ENCODE results near the gene CCT6B. TPM values are rescaled to one million over a fixed set of nuclear protein-coding genes. Genes with fewer than 3 reads are reported as not detected.

CCT6B gene
- polyA plus RNA-seq, 2 of the 4 experiments (the other 2 are of a cell fraction), result 0.77 to 3.1 TPM

GRCh38 chr17:34913001-34913400 is 48.3 kb downstream of the CCT6B start:
- DNase-seq (ENCODE audit: low read depth in 1 of 2, low spot score in 1 of 2), result no peak
- WGBS (ENCODE audit: missing lambda C conversion rate), result 0% methylated on average over 1 of the region's 1 CpG
- Histone ChIP-seq H3K4me1 (no peaks in the 10 kb centered on the region), H3K4me3 (no peak overlapping the region), H3K9me3 (no peaks in the 10 kb centered on the region), H3K27ac (no peak overlapping the region), H3K4me2 (no peak overlapping the region)
- POLR2A ChIA-PET, result no interaction called here
- no peak for FAIRE-seq
- CTCF ChIA-PET, result no interaction called here
- TF ChIP-seq, protein P1, sequence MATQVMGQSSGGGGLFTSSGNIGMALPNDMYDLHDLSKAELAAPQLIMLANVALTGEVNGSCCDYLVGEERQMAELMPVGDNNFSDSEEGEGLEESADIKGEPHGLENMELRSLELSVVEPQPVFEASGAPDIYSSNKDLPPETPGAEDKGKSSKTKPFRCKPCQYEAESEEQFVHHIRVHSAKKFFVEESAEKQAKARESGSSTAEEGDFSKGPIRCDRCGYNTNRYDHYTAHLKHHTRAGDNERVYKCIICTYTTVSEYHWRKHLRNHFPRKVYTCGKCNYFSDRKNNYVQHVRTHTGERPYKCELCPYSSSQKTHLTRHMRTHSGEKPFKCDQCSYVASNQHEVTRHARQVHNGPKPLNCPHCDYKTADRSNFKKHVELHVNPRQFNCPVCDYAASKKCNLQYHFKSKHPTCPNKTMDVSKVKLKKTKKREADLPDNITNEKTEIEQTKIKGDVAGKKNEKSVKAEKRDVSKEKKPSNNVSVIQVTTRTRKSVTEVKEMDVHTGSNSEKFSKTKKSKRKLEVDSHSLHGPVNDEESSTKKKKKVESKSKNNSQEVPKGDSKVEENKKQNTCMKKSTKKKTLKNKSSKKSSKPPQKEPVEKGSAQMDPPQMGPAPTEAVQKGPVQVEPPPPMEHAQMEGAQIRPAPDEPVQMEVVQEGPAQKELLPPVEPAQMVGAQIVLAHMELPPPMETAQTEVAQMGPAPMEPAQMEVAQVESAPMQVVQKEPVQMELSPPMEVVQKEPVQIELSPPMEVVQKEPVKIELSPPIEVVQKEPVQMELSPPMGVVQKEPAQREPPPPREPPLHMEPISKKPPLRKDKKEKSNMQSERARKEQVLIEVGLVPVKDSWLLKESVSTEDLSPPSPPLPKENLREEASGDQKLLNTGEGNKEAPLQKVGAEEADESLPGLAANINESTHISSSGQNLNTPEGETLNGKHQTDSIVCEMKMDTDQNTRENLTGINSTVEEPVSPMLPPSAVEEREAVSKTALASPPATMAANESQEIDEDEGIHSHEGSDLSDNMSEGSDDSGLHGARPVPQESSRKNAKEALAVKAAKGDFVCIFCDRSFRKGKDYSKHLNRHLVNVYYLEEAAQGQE (IDR thresholded peaks at IDR 0.05), result no peak
- TF ChIP-seq TP53 (CRISPR knock-in tag; IDR thresholded peaks at IDR 0.05), result no peak
- TF ChIP-seq MAZ (IDR thresholded peaks at IDR 0.05; ENCODE audit: borderline replicate concordance, low read depth, low read length), result no peak
- no peak for ATAC-seq

DNA sequence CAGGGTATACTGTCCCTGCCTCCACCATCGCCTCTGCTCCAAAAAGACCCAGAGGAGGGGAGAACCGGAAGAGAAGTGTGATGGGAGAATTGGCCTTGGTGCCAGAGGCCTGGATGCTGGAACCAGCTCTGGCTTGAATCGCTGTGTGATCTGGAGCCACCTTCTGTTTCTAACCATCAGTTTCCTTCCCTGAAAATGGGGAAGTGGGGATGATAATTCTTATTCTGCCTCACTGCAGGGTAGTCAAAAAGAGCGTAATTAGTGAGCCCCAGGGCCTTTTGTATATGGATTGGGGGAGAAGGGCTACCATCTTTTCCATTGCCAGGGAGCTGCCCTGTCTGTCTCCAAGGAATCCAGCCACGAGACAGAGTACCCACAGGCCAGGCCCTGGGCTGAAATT is 52.2 kb downstream of the CCT6B start:
- Histone ChIP-seq H3K4me1 (no peaks in the 10 kb centered on the region), H3K27ac (no peak overlapping the region), H3K4me2 (no peak overlapping the region), H3K4me3 (no peak overlapping the region), H3K9me3 (no peaks in the 10 kb centered on the region)
- no peak for DNase-seq (ENCODE audit: low read depth in 1 of 2, low spot score in 1 of 2)
- ChIA-PET POLR2A (no interaction called here), CTCF (no interaction called here)
- 37% methylated on average over 5 of the region's 5 CpGs for WGBS (ENCODE audit: missing lambda C conversion rate)
- FAIRE-seq, result no peak
- no peak for ATAC-seq
- TF ChIP-seq ESRRA (IDR thresholded peaks at IDR 0.05; ENCODE audit: borderline replicate concordance, low read length) (no peak), MAX (IDR thresholded peaks at IDR 0.05) (no peak), PHF8 (IDR thresholded peaks at IDR 0.05; ENCODE audit: borderline replicate concordance, low read depth) (no peak), CBX2 (IDR thresholded peaks at IDR 0.05; ENCODE audit: borderline replicate concordance, low read depth) (no peak), E2F6 (IDR thresholded peaks at IDR 0.05; ENCODE audit: borderline replicate concordance, low read depth) (no peak), CEBPB (IDR thresholded peaks at IDR 0.05) (no peak), EP300 (IDR thresholded peaks at IDR 0.05) (no peak), BCL3 (IDR thresholded peaks at IDR 0.05) (no peak), JUNB (IDR thresholded peaks at IDR 0.05) (no peak), RCOR1 (IDR thresholded peaks at IDR 0.05; ENCODE audit: low read depth, low read length) (no peak), CBX8 (IDR thresholded peaks at IDR 0.05) (no peak), EHF (CRISPR knock-in tag; IDR thresholded peaks at IDR 0.05) (no peak)

DNA sequence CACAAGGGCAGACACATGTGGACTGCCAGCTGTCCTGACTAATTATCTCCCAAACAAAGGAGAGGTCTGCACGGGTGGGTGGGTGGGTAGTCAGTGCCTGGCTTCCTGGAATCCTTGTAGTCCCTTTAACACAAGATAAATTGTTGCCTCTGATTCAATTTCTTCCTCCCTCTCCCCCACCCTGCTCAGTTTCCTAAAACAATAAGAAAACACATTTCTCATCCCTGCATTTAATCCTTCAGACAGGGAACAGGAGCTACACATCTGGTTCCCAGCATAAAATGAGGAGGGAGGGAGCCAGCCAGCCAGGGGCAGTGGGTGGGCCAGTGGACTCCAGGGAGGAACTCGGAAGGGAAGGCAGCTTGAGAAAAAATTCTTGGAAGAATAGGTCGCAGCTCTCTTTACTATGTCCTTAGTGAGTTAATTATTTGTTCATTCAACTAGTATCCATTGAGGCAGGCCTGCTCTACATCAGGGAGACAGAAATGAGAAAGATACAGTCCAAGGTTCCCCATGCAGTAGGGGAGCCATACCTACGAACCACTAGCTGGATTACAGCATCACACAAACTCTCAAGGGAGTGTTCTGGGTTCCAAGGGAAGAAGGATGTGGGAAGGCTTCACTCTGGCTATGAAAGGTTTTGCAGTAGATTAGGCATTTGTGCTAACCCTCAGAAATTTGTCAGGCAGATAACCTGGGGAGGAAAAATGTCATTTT is 58.3 kb downstream of the CCT6B start:
- H3K27ac ChIP-seq, result no peak overlapping the region

More for the DNA sequence above, 58.3 kb downstream of the CCT6B start:
- TF ChIP-seq HEYL (CRISPR knock-in tag; IDR thresholded peaks at IDR 0.05) (no peak), HOXB13 (CRISPR knock-in tag; IDR thresholded peaks at IDR 0.05; ENCODE audit: low read depth) (no peak), HOXA7 (CRISPR knock-in tag; IDR thresholded peaks at IDR 0.05) (no peak), NFE2L2 (conservative IDR thresholded peaks at IDR 0.05; ENCODE audit: low read length) (no peak), RAD21 (conservative IDR thresholded peaks at IDR 0.05 in 1 of 2, IDR thresholded peaks at IDR 0.05 in 1 of 2) (no peak), FOSL2 (IDR thresholded peaks at IDR 0.05) (no peak), FOSL2 (CRISPR knock-in tag; IDR thresholded peaks at IDR 0.05) (no peak), MAZ (IDR thresholded peaks at IDR 0.05; ENCODE audit: borderline replicate concordance, low read depth, low read length) (no peak), EHF (CRISPR knock-in tag; IDR thresholded peaks at IDR 0.05) (no peak), EHMT2 (IDR thresholded peaks at IDR 0.05; ENCODE audit: low read depth) (no peak), RNF2 (IDR thresholded peaks at IDR 0.05; ENCODE audit: borderline replicate concordance, low read depth) (no peak), HOXB5 (CRISPR knock-in tag; IDR thresholded peaks at IDR 0.05) (no peak)
- no peak for DNase-seq (ENCODE audit: low read depth in 1 of 2, low spot score in 1 of 2)
- Histone ChIP-seq H3K4me2 (no peak overlapping the region), H3K4me1 (no peaks in the 10 kb centered on the region), H3K9me3 (no peaks in the 10 kb centered on the region), H3K4me3 (no peak overlapping the region)
- FAIRE-seq, result no peak
- ChIA-PET CTCF (no interaction called here), POLR2A (no interaction called here)
- WGBS (ENCODE audit: missing lambda C conversion rate), result 0% methylated on average over 4 of the region's 4 CpGs
- ATAC-seq, result no peak

Measured in A549 (cell line).